MM.1S (cell line): ENCODE data around the gene USP47.

Experiments used
- DNase-seq: peaks from one replicate; pipeline ENCODE4 v3.0.0-alpha.2; 2015
- H2AFZ ChIP-seq: fragments of 300-600 bp; sonication (generic); 2 replicates; pipeline ENCODE4 v1.6.0; 2016; ENCODE audit warnings: antibody characterized with exemption, low read length
- H3F3A ChIP-seq: fragments of 300-600 bp; sonication (generic); 2 replicates; pipeline ENCODE4 v1.6.1; 2016; ENCODE audit warnings: mild to moderate bottlenecking, antibody characterized with exemption, low read length, moderate library complexity, mixed read lengths; ENCODE audit not compliant: insufficient read depth
- H3K27ac ChIP-seq: fragments of 300-600 bp; sonication (generic); 2 replicates; pipeline ENCODE4 v1.5.1; 2016; ENCODE audit warnings: mild to moderate bottlenecking, low read length
- H3K27me3 ChIP-seq: fragments of 300-600 bp; sonication (generic); replicated peaks from 2 replicates; pipeline ENCODE4 v1.6.0; 2016; ENCODE audit warnings: low read length; ENCODE audit not compliant: insufficient read depth
- H3K36me3 ChIP-seq: fragments of 300-600 bp; sonication (generic); replicated peaks from 2 replicates; pipeline ENCODE4 v1.6.1; 2016; ENCODE audit warnings: mild to moderate bottlenecking, low read length, mixed read lengths; ENCODE audit not compliant: insufficient read depth
- H3K4me1 ChIP-seq: fragments of 300-600 bp; sonication (generic); 2 replicates; pipeline ENCODE4 v1.6.1; 2016; ENCODE audit warnings: low read length, mixed read lengths
- H3K4me2 ChIP-seq: fragments of 300-600 bp; sonication (generic); 2 replicates; pipeline ENCODE4 v1.6.0; 2016; ENCODE audit warnings: low read depth, low read length
- H3K4me3 ChIP-seq: fragments of 300-600 bp; sonication (generic); 2 replicates; pipeline ENCODE4 v1.5.1; 2016; ENCODE audit warnings: low read length, mixed read lengths
- H3K79me2 ChIP-seq: fragments of 300-600 bp; sonication (generic); 2 replicates; pipeline ENCODE4 v1.6.1; 2016; ENCODE audit warnings: mixed run types, low read length, mixed read lengths
- H3K9ac ChIP-seq: fragments of 300-600 bp; sonication (generic); 2 replicates; pipeline ENCODE4 v1.6.1; 2016; ENCODE audit warnings: low read length, mixed read lengths
- H3K9me2 ChIP-seq: fragments of 300-600 bp; sonication (generic); replicated peaks from 2 replicates; pipeline ENCODE4 v1.6.1; 2016; ENCODE audit warnings: mild to moderate bottlenecking, low read length, mixed read lengths; ENCODE audit not compliant: insufficient read depth
- H3K9me3 ChIP-seq: fragments of 300-600 bp; sonication (generic); replicated peaks from 2 replicates; pipeline ENCODE4 v1.6.1; 2016; ENCODE audit warnings: mild to moderate bottlenecking, low read length, mixed read lengths; ENCODE audit not compliant: insufficient read depth
- H4K20me1 ChIP-seq: fragments of 300-600 bp; sonication (generic); 2 replicates; pipeline ENCODE4 v1.6.1; 2016; ENCODE audit warnings: mild to moderate bottlenecking, low read length, moderate library complexity, mixed read lengths; ENCODE audit not compliant: insufficient read depth
- EZH2 ChIP-seq: fragments of 300-600 bp; sonication (generic); optimal IDR thresholded peaks from 2 replicates; pipeline ENCODE3; 2017; ENCODE audit warnings: low read depth, mild to moderate bottlenecking, antibody characterized with exemption, low read length, mixed read lengths
- EZH2phosphoT487 ChIP-seq: fragments of 300-600 bp; sonication (generic); IDR thresholded peaks from 2 replicates; pipeline ENCODE4 v1.6.1; 2018; ENCODE audit warnings: antibody characterized with exemption, low read length
- TF ChIP-seq, protein P1 (sequence below): fragments of 300-600 bp; sonication (generic); IDR thresholded peaks from 2 replicates; pipeline ENCODE4 v1.5.1; 2016; ENCODE audit warnings: antibody characterized with exemption, low read length, mixed read lengths

Gene USP47

DNA sequence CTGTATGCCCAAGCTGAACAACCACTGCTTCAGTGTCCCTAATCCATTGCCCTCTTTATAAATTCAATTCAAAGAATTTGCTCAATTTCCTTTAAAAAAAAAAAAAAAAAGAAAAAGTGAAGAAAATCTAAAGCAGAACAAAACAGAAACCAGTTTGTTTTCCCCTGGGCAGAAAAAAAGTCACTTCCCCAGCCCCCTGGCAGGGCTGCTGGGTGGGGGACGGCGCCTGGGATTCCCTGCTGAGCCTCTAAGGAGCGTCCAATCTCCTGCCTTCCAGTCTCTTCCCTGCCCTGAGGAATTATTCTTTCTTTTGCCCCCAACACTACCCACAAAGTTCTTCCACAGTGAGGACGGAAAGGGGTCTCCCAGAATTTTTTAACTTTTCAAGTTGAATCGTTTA, 142.8 kb downstream of the USP47 start:
- no peaks in the 10 kb centered on the region for H3K4me1 ChIP-seq
- H3K79me2 ChIP-seq: no peaks in the 10 kb centered on the region
- no peak overlapping the region for H3K4me3 ChIP-seq
- no peaks in the 10 kb centered on the region for H3K27me3 ChIP-seq
- no peaks in the 10 kb centered on the region for H3K9me3 ChIP-seq
- no peak for DNase-seq
- H3K4me2 ChIP-seq: no peak overlapping the region
- H3K27ac ChIP-seq: no peak overlapping the region
- H3K36me3 ChIP-seq: no peaks in the 10 kb centered on the region
- no peaks in the 10 kb centered on the region for H4K20me1 ChIP-seq
- no peak overlapping the region for H2AFZ ChIP-seq
- H3K9ac ChIP-seq: no peak overlapping the region
- TF ChIP-seq, protein P1, sequence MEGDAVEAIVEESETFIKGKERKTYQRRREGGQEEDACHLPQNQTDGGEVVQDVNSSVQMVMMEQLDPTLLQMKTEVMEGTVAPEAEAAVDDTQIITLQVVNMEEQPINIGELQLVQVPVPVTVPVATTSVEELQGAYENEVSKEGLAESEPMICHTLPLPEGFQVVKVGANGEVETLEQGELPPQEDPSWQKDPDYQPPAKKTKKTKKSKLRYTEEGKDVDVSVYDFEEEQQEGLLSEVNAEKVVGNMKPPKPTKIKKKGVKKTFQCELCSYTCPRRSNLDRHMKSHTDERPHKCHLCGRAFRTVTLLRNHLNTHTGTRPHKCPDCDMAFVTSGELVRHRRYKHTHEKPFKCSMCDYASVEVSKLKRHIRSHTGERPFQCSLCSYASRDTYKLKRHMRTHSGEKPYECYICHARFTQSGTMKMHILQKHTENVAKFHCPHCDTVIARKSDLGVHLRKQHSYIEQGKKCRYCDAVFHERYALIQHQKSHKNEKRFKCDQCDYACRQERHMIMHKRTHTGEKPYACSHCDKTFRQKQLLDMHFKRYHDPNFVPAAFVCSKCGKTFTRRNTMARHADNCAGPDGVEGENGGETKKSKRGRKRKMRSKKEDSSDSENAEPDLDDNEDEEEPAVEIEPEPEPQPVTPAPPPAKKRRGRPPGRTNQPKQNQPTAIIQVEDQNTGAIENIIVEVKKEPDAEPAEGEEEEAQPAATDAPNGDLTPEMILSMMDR: no peak
- TF ChIP-seq EZH2phosphoT487: no peak
- TF ChIP-seq EZH2: no peak
- no peaks in the 10 kb centered on the region for H3F3A ChIP-seq
- H3K9me2 ChIP-seq: no peaks in the 10 kb centered on the region

DNA sequence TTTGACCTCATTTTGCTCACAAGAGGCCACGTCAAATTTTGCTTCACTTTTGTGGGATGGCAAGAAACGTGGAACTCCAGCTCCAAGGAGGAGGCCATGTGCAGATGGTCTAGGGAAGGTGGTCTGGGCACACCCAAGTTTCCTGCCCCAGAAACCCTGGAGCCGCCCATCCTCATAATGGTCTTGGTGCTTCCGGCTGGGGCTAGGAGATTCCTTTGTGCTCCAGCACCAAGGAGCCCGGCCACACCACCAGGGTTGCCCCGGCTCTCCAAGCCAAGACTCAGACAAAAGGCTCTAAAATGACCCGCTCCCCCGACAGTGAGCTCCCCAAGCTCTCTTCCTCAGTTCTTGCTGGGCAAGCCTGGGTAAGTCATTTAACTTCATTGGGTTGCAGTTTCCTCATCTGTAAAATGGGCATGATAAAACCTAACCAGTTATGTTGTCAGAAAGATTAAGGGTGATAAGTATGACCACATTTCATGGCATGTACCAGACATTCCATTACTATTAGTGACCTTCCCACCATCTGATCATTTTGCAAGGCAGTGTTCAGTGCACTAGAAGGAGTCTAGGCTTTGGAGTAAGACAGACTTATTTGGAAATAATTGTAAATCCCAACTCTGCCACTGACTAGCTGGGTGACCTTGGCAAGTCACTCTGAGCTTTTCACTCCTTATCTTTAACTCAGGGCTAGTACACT, 143.4 kb downstream of the USP47 start:
- Histone ChIP-seq H3K27me3 (no peaks in the 10 kb centered on the region), H3K9ac (no peak overlapping the region), H3K36me3 (no peaks in the 10 kb centered on the region), H3K9me2 (no peaks in the 10 kb centered on the region), H3F3A (no peaks in the 10 kb centered on the region), H4K20me1 (no peaks in the 10 kb centered on the region), H3K4me2 (no peak overlapping the region), H3K9me3 (no peaks in the 10 kb centered on the region), H3K27ac (no peak overlapping the region), H3K79me2 (no peaks in the 10 kb centered on the region), H2AFZ (no peak overlapping the region), H3K4me3 (no peak overlapping the region), H3K4me1 (no peaks in the 10 kb centered on the region)
- no peak for DNase-seq
- TF ChIP-seq, protein P1: no peak
- no peak for TF ChIP-seq EZH2
- TF ChIP-seq EZH2phosphoT487: no peak

DNA sequence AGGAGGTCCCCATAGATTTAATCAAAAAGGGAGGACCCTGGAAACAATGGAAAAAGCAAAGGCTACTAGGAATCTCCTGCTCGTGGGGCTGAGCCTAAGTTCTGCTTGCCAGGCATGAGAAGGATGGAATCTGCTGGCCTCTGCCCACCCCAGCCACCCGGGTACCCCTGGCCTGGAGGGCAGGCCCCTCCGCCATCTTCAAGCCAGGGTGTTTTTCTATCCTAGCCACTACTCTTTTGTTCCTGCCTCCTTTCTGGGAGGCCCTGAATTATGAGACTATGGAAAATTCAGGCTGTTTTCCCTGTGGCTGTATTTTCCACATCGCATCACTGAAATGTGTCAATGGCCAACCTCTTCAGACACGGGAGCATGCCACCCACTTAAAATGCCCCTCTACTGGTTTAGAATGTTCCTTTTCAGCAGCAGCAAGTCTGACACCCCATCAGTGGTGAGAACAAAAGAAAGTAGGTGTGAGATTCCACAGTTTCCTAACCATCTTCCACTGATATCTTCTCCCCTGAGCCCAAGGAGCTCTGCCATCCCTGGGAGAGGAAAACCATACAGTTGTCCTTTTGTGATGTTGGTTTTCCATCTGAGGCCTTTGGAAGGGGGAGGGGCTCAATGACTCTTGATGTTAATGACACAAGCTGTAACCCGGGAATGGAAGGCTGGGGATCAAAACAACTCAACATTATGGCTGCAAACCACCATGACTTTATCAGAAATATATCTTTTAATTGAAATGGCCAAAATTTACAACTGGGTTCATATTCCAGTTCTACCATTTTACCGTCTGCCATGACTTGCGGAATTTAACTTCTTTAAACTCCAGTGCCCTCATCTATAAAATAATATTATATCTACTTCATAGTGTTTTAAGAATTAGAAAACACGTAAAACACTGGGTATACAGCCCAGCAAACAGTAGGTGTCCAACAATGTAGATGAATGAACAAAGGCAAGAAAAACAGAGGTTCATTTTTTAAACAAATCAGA, 144.5 kb downstream of the USP47 start:
- DNase-seq: no peak
- Histone ChIP-seq H3K9me2 (no peaks in the 10 kb centered on the region), H3K4me2 (no peak overlapping the region), H2AFZ (no peak overlapping the region), H3K27me3 (no peaks in the 10 kb centered on the region), H4K20me1 (no peaks in the 10 kb centered on the region), H3K27ac (no peak overlapping the region), H3K4me1 (no peaks in the 10 kb centered on the region), H3K4me3 (no peak overlapping the region), H3F3A (no peaks in the 10 kb centered on the region), H3K9me3 (no peaks in the 10 kb centered on the region), H3K79me2 (no peaks in the 10 kb centered on the region), H3K9ac (no peak overlapping the region), H3K36me3 (no peaks in the 10 kb centered on the region)
- no peak for TF ChIP-seq EZH2
- TF ChIP-seq, protein P1: no peak
- no peak for TF ChIP-seq EZH2phosphoT487
